Measurements from ENCODE around the gene TOMM40L.
"Not testable (repeated sequence)": the region's sequence is repeated elsewhere in the genome, so short reads cannot be mapped to it uniquely, and the experiment has no call there.

The TOMM40L gene

DNA sequence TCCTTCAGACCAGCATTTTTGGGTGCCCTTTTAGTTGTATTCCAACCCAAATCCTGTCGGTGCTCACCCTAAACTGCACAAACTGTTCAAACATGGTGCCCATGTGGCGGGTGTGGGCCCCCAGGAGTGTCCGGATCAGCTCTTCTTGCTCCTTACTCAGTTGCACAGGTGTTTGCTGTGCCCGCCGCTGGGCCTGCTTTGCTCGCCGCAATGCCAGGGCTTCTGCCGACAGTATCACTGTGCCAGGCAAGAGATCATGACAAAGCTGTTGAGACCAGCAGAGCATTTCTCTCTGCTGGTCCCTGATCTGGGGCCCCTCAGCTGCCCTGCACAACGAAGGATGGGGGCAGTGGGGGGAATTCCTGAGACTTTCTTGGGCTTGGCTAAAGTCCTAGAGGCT lies 7.2 kb downstream of the TOMM40L start:
- Mint-ChIP-seq H3K4me3 (no peak overlapping the region), H3K36me3 (peaks cover 24% of the 10 kb centered on the region), H3K27ac (no peak overlapping the region), H3K9me3 (no peaks in the 10 kb centered on the region), H3K27me3 (peaks cover 20% of the 10 kb centered on the region), H3K4me1 (peaks cover 5% of the 10 kb centered on the region)
- DNase-seq: no peak
- CTCF ChIA-PET: interaction anchor here (9.1 kb wide), 1 partner anchor 149 kb away, joined by 157 read pairs; no protein-coding TSS in a partner anchor

DNA sequence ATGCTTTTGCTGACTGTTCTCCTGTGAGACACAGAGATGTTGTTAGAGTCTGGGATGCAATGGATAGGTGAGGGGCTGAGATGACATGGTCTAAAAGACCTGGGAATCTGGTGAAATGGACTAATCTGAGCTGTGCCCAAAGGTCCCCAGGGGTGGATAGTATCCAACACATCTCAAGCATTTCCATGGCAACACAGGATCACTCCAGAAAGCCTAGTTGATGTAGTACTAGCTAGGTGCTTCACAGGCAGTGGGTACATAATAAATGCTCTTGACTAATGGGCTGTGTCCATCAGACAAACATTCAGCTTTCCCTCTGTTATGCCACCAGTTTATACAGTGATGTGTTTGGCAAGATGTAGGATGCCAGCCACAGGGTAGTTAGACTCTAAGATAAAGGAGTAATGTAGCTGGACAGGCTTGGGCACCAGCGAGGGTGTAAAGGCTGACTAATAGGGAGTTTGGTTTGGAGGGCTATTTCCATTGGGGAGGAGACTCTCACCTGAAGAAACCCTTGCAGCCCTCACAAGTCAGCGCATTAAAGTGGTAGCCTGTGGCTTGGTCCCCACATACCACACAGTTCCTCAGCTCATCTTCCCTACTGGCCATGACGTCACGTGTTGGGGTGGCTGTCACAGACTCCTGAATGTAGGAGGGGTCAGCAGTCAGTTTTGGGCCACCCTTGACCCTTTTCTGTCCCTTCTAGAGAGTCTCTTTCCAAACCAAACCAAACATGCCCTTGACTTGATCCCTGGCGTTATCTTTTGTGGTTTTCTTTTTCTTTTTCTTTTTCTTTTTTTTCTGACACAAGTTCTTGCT lies 10.3 kb downstream of the TOMM40L start:
- Mint-ChIP-seq H3K36me3 (no peaks in the 10 kb centered on the region), H3K27me3 (peaks cover 38% of the 10 kb centered on the region), H3K4me1 (no peaks in the 10 kb centered on the region), H3K27ac (no peak overlapping the region), H3K9me3 (no peaks in the 10 kb centered on the region), H3K4me3 (no peak overlapping the region)
- no peak for DNase-seq
- CTCF ChIA-PET: interaction anchor here (0.8 to 1.6 kb wide), 3 partner anchors 11 to 146 kb away, joined by 3 to 7 read pairs (median 3); partner anchors contain the start of gene TOMM40L

DNA sequence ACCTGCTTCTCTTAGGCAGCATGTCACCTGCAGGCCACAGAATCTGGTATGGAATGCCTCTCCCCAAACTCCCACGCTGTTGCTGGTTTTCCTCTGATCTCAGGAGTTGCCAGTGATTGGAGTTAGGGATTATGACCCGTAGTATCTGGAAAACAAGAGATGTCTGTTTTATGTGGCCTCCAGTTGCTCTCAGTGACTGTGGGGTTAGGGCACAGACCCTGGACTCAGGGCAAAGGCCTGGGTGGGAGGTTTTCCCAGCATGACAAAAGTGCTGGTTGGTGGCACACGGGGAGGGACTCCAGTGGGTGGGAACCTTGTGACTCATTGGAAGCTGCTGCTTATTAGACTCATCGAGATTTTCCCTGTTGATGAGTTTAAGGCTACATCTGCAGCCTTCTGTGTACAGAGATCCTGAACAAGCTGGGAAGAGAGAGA lies 12.2 kb downstream of the TOMM40L start, which contains the start of gene NR1I3:
Gene NR1I3, minus strand, starts transcription at position 165 of the 435 bp plus-strand sequence. CDS start 1,638 bp downstream, outside the sequence.
- CTCF ChIA-PET: no interaction called here
- peaks cover 38% of the 10 kb centered on the region for H3K27me3 Mint-ChIP-seq
- H3K36me3 Mint-ChIP-seq: no peaks in the 10 kb centered on the region
- DNase-seq: no peak
- no peaks in the 10 kb centered on the region for H3K4me1 Mint-ChIP-seq
- H3K27ac Mint-ChIP-seq: no peak within 1 kb of the TSS
- no peak within 1 kb of the TSS for H3K4me3 Mint-ChIP-seq
- no peaks in the 10 kb centered on the region for H3K9me3 Mint-ChIP-seq

DNA sequence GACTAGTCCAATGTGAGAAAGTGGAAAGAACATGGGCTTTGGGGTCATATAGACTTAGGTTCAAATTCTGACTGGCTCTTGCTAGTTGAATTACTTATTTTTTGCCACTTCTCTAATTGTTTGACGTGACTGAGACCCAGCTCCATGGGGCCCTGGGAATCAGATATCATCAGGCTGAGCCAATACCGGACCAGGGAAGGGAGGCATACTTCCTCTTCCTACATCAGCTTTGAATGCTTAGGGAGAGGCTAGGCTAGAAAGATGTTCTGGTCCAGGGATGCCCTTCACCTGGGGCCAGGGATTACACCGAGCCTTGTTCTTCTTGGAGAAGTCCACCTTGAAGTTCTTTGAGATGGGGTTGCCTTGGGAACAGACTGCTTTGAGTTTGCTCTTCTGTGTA lies 15.8 kb downstream of the TOMM40L start:
- CTCF ChIA-PET: interaction anchor here (1.7 kb wide), 1 partner anchor 14 kb away, joined by 4 read pairs; no protein-coding TSS in a partner anchor
- no peaks in the 10 kb centered on the region for H3K36me3 Mint-ChIP-seq
- H3K4me1 Mint-ChIP-seq: no peaks in the 10 kb centered on the region

DNA sequence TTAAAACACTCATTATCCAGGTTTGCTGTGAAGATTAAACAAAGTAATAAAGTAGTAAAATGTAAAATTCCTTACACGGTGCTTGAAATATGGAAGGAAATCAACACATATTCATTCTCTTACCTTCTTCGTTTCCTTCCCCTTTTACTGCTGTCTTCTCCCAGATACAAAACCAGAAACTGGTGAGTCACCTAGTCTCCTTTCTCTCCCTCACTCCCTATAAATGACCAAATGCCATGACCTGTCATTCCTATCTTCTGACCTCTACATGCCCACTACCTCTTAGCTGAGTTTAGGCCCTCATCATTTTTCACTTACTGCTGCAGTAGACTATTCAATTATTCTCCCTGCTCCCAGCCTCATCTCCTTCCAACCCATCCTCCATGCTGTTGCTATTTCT lies 16.5 kb downstream of the TOMM40L start:
- Mint-ChIP-seq H3K4me3 (no peak overlapping the region), H3K36me3 (no peaks in the 10 kb centered on the region), H3K27ac (no peak overlapping the region), H3K4me1 (no peaks in the 10 kb centered on the region), H3K27me3 (peaks cover 25% of the 10 kb centered on the region), H3K9me3 (no peaks in the 10 kb centered on the region)
- no peak for DNase-seq
- CTCF ChIA-PET: interaction anchor here (1.7 kb wide), 1 partner anchor 14 kb away, joined by 4 read pairs; no protein-coding TSS in a partner anchor

More for the DNA sequence above, 15.8 kb downstream of the TOMM40L start:
- Mint-ChIP-seq H3K27me3 (peaks cover 26% of the 10 kb centered on the region), H3K27ac (no peak overlapping the region), H3K4me3 (no peak overlapping the region), H3K9me3 (no peaks in the 10 kb centered on the region)
- DNase-seq: no peak

DNA sequence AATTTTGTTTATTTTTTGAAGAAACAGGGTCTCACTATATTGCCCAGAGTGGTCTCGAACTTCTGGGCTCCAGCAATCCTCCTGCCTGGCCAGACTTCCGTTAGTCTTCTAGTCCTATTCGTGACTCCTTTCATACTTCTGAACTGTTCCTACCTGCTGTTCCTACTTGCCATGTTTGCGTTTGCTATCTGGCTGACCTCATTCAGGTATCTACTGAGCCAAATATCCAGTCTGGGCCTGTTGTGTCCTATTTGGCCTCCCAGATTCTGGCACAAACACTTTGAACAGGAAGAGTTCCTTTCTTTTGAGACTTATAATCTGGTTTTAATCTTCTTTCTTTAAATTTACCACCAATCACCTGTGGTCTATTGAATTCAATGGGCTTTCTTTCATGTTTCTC lies 19.0 kb downstream of the TOMM40L start:
- H3K9me3 Mint-ChIP-seq: no peaks in the 10 kb centered on the region
- no peaks in the 10 kb centered on the region for H3K36me3 Mint-ChIP-seq
- CTCF ChIA-PET: no interaction called here
- H3K27me3 Mint-ChIP-seq: peaks cover 12% of the 10 kb centered on the region
- no peak for DNase-seq
- H3K4me1 Mint-ChIP-seq: no peaks in the 10 kb centered on the region
- H3K27ac Mint-ChIP-seq: no peak overlapping the region
- no peak overlapping the region for H3K4me3 Mint-ChIP-seq

DNA sequence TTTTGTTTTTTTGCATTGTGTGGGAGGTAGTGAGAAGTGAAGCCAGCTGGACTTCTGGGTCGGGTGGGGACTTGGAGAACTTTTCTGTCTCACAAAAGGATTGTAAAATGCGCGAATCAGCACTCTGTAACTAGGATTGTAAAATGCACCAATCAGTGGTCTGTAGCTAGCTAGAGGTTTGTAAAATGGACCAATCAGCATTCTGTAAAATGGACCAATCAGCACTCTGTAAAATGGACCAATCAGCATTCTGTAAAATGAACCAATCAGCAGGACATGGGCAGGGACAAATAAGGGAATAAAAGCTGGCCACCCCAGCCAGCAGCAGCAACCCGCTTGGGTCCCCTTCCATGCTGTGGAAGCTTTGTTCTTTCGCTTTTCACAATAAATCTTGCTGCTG lies 24.2 kb downstream of the TOMM40L start:
- not testable (repeated sequence) for H3K27ac Mint-ChIP-seq, DNase-seq, H3K9me3 Mint-ChIP-seq, H3K4me3 Mint-ChIP-seq, H3K4me1 Mint-ChIP-seq, H3K36me3 Mint-ChIP-seq, H3K27me3 Mint-ChIP-seq
- CTCF ChIA-PET: interaction anchor here (1.9 kb wide), 1 partner anchor 41 kb away, joined by 7 read pairs; no protein-coding TSS in a partner anchor

DNA sequence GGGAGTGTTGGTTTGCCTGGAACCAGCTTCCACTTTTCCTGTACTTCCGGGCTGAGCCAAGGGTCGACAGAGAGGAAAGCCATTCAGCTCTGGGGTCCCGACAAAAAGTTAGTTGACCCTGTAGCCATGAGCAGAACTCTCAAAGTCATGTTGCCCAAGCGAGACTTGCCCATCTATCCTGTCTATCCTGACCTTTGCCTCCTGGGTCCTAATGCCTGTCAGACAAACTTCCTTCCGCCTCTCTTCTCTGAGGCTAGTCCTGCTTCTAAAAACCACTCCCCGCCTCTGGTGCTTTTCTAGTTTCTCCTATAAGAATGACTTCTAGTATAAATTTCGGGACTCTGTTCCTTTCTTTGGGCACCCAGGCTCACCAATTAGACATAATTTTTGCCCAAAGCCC lies 25.0 kb downstream of the TOMM40L start:
- H3K36me3 Mint-ChIP-seq: no peaks in the 10 kb centered on the region
- H3K27ac Mint-ChIP-seq: no peak overlapping the region
- CTCF ChIA-PET: interaction anchor here (1.9 kb wide), 1 partner anchor 41 kb away, joined by 7 read pairs; no protein-coding TSS in a partner anchor

DNA sequence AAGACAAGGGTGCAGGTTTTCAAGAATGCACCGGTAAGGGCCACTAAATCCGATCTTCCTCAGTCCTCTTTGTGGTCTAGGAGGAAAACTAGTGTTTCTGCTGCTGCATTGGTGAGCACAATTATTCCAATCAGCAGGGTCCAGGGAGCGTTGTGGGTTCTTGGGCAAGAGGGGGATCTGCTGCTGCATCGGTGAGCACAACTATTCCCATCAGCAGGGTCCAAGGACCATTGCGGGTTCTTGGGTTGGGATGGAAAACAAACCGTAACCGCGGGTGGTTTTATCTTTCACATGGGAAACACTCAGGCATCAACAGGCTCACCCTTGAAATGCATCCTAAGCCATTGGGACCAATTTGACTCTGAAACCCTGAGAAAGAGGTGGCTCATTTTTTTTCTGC lies 25.7 kb downstream of the TOMM40L start:
- Mint-ChIP-seq H3K27ac (no peak overlapping the region), H3K36me3 (no peaks in the 10 kb centered on the region), H3K4me1 (no peaks in the 10 kb centered on the region), H3K4me3 (no peak overlapping the region), H3K27me3 (peaks cover 11% of the 10 kb centered on the region), H3K9me3 (peaks cover 4% of the 10 kb centered on the region)
- DNase-seq: no peak
- CTCF ChIA-PET: no interaction called here

More for the DNA sequence above, 25.0 kb downstream of the TOMM40L start:
- Mint-ChIP-seq H3K9me3 (no peaks in the 10 kb centered on the region), H3K4me3 (no peak overlapping the region), H3K27me3 (peaks cover 9% of the 10 kb centered on the region), H3K4me1 (no peaks in the 10 kb centered on the region)
- no peak for DNase-seq

DNA sequence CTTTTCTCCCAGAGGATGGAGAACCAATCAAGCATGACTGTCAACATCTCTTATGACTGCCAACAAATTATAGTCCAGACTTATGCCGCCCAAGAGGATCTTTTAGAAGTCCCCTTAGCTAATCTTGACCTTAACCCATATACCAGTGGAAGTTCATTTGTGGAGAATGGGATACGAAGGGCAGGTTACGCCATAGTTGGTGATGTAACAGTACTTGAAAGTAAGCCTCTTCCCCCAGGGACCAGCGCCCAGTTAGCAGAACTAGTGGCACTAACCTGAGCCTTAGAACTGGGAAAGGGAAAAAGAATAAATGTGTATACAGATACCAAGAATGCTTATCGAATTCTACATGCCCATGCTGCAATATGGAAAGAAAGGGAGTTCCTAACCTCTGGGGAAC lies 29.4 kb downstream of the TOMM40L start:
- DNase-seq, H3K27ac Mint-ChIP-seq, CTCF ChIA-PET, H3K4me3 Mint-ChIP-seq: not testable (repeated sequence)
- Mint-ChIP-seq H3K4me1 (peaks cover 18% of the 10 kb centered on the region), H3K27me3 (peaks cover 48% of the 10 kb centered on the region), H3K36me3 (peaks cover 14% of the 10 kb centered on the region), H3K9me3 (peaks cover 17% of the 10 kb centered on the region)

DNA sequence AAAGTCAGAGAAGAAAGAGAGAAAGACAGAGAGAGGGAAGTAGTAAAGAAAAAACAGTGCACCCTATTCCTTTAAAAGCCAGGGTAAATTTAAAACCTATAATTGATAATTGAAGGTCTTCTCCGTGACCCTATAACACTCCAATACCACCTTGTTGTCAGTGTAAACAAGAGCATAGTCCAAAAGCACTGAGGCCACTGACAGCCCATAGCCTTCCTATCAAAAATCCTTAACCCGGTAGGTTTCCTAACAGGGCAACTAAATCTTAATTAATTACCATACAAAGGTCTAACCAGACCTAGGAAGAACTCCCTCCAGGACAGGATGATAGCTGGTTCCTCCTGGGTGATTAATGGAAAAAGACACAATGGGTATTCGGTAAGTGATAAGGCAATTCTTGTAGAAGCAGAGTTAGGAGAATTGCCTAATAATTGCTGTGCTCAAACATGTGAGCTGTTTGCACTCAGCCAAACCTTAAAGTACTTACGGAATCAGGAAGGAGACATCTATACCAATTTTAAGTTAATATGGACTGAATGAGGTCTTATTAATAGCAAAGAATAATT lies 30.2 kb downstream of the TOMM40L start:
- CTCF ChIA-PET: interaction anchor here (1.5 kb wide), 1 partner anchor 35 kb away, joined by 3 read pairs; no protein-coding TSS in a partner anchor
- Mint-ChIP-seq H3K4me1 (peaks cover 24% of the 10 kb centered on the region), H3K36me3 (peaks cover 14% of the 10 kb centered on the region), H3K9me3 (peaks cover 17% of the 10 kb centered on the region), H3K27me3 (peaks cover 50% of the 10 kb centered on the region)
- H3K27ac Mint-ChIP-seq, DNase-seq, H3K4me3 Mint-ChIP-seq: not testable (repeated sequence)

DNA sequence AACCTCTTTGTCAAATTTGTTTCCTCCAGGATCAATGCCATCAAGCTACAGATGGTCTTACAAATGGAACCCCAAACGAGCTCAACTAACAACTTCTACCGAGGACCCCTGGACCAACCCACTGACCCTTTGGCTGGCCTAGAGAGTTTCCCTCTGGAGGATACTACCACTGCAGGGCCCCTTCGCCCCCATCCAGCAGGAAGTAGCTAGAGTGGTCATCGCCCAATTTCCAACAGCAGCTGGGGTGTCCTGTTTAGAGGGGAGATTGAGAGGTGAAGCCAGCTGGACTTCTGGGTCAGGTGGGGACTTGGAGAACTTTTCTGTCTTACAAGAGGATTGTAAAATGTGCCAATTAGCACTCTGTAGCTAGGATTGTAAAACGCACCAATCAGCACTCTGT lies 31.2 kb downstream of the TOMM40L start:
- peaks cover 30% of the 10 kb centered on the region for H3K4me1 Mint-ChIP-seq
- CTCF ChIA-PET: interaction anchor here (1.5 kb wide), 1 partner anchor 34 kb away, joined by 3 read pairs; no protein-coding TSS in a partner anchor
- H3K36me3 Mint-ChIP-seq: peaks cover 14% of the 10 kb centered on the region
- H3K9me3 Mint-ChIP-seq: peaks cover 17% of the 10 kb centered on the region
- peaks cover 60% of the 10 kb centered on the region for H3K27me3 Mint-ChIP-seq
- not testable (repeated sequence) for H3K4me3 Mint-ChIP-seq, H3K27ac Mint-ChIP-seq, DNase-seq

DNA sequence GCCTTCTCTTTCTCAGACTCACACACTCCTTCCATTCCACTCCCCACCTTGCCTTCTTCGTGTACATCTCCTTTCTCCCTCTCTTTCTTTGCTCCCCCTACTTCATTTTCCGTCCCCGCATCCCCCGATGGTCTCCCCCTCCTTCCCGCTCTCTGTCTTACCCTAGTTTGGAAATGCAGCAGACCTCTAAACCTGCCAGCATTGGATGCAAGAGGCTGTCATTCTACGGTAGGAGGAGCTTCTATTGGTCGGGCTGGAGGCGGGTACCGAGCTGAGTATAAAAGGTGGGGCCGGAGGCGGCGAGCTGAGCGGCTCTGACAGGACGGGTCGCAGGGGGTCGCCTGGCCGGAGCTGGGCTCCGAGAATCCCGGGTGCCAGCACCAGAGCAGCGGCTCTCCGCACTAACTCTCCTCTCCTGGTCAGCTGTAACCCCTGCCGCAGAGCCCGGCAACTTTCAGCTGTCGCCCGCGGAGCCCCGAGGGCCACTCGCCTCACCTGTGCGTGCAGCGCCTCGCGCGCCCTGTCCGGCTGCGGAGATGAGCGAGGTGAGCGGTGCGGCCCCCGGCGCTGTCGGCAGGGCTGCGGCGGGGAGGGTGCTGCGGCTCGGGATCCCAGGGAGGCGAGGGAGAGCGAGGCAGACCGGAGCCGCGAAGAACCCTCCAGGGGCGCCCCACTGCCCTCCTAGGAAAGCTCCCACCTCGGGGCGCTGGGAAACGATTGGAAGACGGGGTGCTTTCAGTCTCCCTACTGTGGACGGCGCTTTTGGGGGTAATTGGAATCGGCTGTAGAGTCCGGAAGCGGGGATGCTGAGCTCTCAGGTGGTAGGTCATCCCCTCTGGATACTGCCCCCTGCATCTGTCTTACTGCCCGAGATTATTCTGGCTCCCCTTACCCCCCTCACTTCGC lies 32.8 kb downstream of the TOMM40L start, which contains the start of gene PCP4L1:
Gene PCP4L1, plus strand, starts transcription at position 307 of the 906 bp plus-strand sequence. Its CDS starts 230 bp downstream, at position 537.
- CTCF ChIA-PET: interaction anchor here (0.8 to 1.5 kb wide), 4 partner anchors 19 to 125 kb away, joined by 3 to 4 read pairs (median 3); partner anchors contain the start of gene TOMM40L
- Mint-ChIP-seq H3K4me1 (peaks cover 30% of the 10 kb centered on the region), H3K4me3 (peak within 1 kb of the TSS; percentile 42), H3K36me3 (peaks cover 14% of the 10 kb centered on the region), H3K27me3 (peaks cover 68% of the 10 kb centered on the region), H3K9me3 (peaks cover 17% of the 10 kb centered on the region), H3K27ac (no peak within 1 kb of the TSS)
- peak; percentile 64 for DNase-seq
